OCI-LY7 (cell line): ENCODE data around the gene RTL10.

Experiments
- CTCF ChIP-seq: fragments of 200-600 bp; sonication (generic); conservative IDR thresholded peaks from 2 replicates; pipeline ENCODE4 v1.5.1; 2014; ENCODE audit warnings: mild to moderate bottlenecking, antibody characterized with exemption, low read length, moderate library complexity, mixed read lengths
- EZH2phosphoT487 ChIP-seq: fragments of 200-600 bp; sonication (generic); IDR thresholded peaks from 2 replicates; pipeline ENCODE4 v1.6.1; 2018; ENCODE audit warnings: low read depth, borderline replicate concordance, mild to moderate bottlenecking, mixed run types, antibody characterized with exemption, low read length, moderate library complexity, mixed read lengths

- TF ChIP-seq CTCF = no peak
- TF ChIP-seq EZH2phosphoT487 = no peak
Observed at GRCh38 chr22:19873138-19873959, 18.7 kb upstream of the RTL10 start.
